Uterus (tissue), 2 donors: Measurements from ENCODE around the gene CCDC74A.
"Not testable (repeated sequence)": the region's sequence is repeated elsewhere in the genome, so short reads cannot be mapped to it uniquely, and the experiment has no call there.

Experiments used
- CTCF ChIP-seq, 4 experiments: fragments of 200-600 bp in 2 of 4; fragments of 450-650 bp in 2 of 4; sonication (generic) in 2 of 4; IDR thresholded peaks; one replicate each; pipeline ENCODE4 v1.5.1; 2016 to 2019; ENCODE audit warnings: antibody characterized with exemption in 4 of 4, mild to moderate bottlenecking in 2 of 4, moderate library complexity in 1 of 4
- POLR2A ChIP-seq, 2 donors: fragments of 450-650 bp; IDR thresholded peaks; one replicate each; pipeline ENCODE4 v1.6.1; 2016; ENCODE audit warnings: antibody characterized with exemption in 2 of 2, mild to moderate bottlenecking in 1 of 2, moderate library complexity in 1 of 2

- TF ChIP-seq CTCF, POLR2A (IDR thresholded peaks at IDR 0.05): not testable (repeated sequence)
These were observed 40.7 kb downstream of the CCDC74A start for GRCh38 chr2:131568401-131568800.
